Upper lobe of left lung (tissue), 6 donors: ENCODE data around the gene CHST14. TPM values are rescaled to one million over a fixed set of nuclear protein-coding genes. Genes with fewer than 3 reads are reported as not detected.
"Not testable (repeated sequence)": the region's sequence is repeated elsewhere in the genome, so short reads cannot be mapped to it uniquely, and the experiment has no call there.

Source experiments
- ATAC-seq, 2 donors: fragments of 200-7000 bp; cut with Tn5 transposase; one replicate each; pipeline ENCODE4 v1.9.1; 2022; ENCODE audit warnings: mild to moderate bottlenecking in 2 of 2, moderate library complexity in 2 of 2; ENCODE audit not compliant: low FRiP score in 2 of 2
- DNase-seq, 2 donors: peaks; one replicate each; pipeline ENCODE4 v3.0.0-alpha.2; 2019 to 2020
- H3K27ac ChIP-seq, 4 donors: fragments of 200-600 bp; sonication (generic); one replicate each; pipeline ENCODE4 v1.5.1; 2016 to 2019
- H3K27me3 ChIP-seq, 4 donors: fragments of 200-600 bp; sonication (generic); one replicate each; pipeline ENCODE4 v1.5.1; 2017 to 2019
- H3K36me3 ChIP-seq, 4 donors: fragments of 200-600 bp; sonication (generic); one replicate each; pipeline ENCODE4 v1.5.1; 2016 to 2019
- H3K4me1 ChIP-seq, 4 donors: fragments of 200-600 bp; sonication (generic); one replicate each; pipeline ENCODE4 v1.5.1; 2018 to 2019
- H3K4me3 ChIP-seq, 4 donors: fragments of 200-600 bp; sonication (generic); one replicate each; pipeline ENCODE4 v1.5.1; 2017 to 2019; ENCODE audit warnings: mild to moderate bottlenecking in 2 of 4, moderate library complexity in 1 of 4
- H3K9me3 ChIP-seq, 4 donors: fragments of 200-600 bp; sonication (generic); one replicate each; pipeline ENCODE4 v1.5.1; 2018 to 2019
- EP300 ChIP-seq, 4 donors: sonication (generic); formaldehyde crosslinking; IDR thresholded peaks; one replicate each; pipeline ENCODE4 v1.5.1; 2017; ENCODE audit warnings: antibody characterized with exemption in 4 of 4, control low read depth in 2 of 4
- POLR2A ChIP-seq, 4 donors: fragments of 450-650 bp; IDR thresholded peaks; one replicate each; pipeline ENCODE4 v1.5.1; 2016 to 2017; ENCODE audit warnings: antibody characterized with exemption in 4 of 4, mild to moderate bottlenecking in 2 of 4
- POLR2AphosphoS5 ChIP-seq, 2 donors: sonication (generic); formaldehyde crosslinking; IDR thresholded peaks; one replicate each; pipeline ENCODE4 v1.5.1; 2017; ENCODE audit warnings: antibody characterized with exemption in 2 of 2
- WGBS, 2 donors: methylation state at CpG; one replicate each; pipeline ENCODE4 v1.1.5; 2017 to 2018; 5-methylcytosine and 5-hydroxymethylcytosine counted together
- total RNA-seq, 6 donors: library from RNA; depleted of rRNA in 4 of 6; stranded (reverse); fragments of >200 nt in 4 of 6; gene quantifications; one replicate each; pipeline versions ENCODE4 v1.1.0 to v1.2.1, GENCODE V29; 2016 to 2021
- TF ChIP-seq, protein P1 (sequence below), 6 experiments: fragments of 450-650 bp in 4 of 6; fragments of 200-600 bp in 2 of 6; sonication (generic) in 2 of 6; IDR thresholded peaks; one replicate each; pipeline ENCODE4 v1.5.1; 2016 to 2019; ENCODE audit warnings: antibody characterized with exemption in 6 of 6
- donor health status: DM: no; HTN: no; CAD: no; lungs with moderate emphysema.
- donor health status: DM: no; HTN: yes; CAD: no; lungs with severe emphysema.

Gene CHST14
- total RNA-seq, 6 donors from 2014 or later: 3.1 to 20.6 (median 14.6) TPM

DNA sequence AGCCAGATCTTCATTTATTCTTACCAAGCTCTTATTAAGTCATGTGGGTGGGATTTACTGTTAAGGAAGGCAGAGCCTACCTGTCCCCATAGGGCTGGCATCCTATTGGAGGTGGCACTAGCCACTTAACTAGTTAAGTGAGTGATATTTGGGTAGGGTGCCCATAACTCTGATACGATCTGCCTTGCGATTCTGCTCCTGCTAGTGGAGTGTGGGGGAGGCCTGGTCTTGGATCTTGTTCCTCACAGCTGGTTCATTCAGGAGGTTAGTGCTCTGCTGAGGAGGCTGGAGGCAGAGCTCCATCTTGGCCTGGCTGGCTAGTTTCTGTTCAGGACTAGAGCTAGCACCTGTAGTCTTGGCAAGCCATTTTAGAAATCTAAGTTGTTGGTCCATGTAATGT is 20.7 kb upstream of the CHST14 start:
- Histone ChIP-seq H3K4me3 (no peak overlapping the region), H3K36me3 (no peaks in the 10 kb centered on the region), H3K27me3 (no peaks in the 10 kb centered on the region), H3K9me3 (no peaks in the 10 kb centered on the region), H3K4me1 (peaks cover 34 to 54% (median 39%) of the 10 kb centered on the region in 4 donors), H3K27ac (no peak overlapping the region)
- no peak for ATAC-seq
- WGBS, 2 donors: 94% methylated on average over 2 of the region's 2 CpGs; no CpG with 5 or more reads in 1 of the 2 donors
- DNase-seq: no peak
- TF ChIP-seq, protein P1, sequence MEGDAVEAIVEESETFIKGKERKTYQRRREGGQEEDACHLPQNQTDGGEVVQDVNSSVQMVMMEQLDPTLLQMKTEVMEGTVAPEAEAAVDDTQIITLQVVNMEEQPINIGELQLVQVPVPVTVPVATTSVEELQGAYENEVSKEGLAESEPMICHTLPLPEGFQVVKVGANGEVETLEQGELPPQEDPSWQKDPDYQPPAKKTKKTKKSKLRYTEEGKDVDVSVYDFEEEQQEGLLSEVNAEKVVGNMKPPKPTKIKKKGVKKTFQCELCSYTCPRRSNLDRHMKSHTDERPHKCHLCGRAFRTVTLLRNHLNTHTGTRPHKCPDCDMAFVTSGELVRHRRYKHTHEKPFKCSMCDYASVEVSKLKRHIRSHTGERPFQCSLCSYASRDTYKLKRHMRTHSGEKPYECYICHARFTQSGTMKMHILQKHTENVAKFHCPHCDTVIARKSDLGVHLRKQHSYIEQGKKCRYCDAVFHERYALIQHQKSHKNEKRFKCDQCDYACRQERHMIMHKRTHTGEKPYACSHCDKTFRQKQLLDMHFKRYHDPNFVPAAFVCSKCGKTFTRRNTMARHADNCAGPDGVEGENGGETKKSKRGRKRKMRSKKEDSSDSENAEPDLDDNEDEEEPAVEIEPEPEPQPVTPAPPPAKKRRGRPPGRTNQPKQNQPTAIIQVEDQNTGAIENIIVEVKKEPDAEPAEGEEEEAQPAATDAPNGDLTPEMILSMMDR (IDR thresholded peaks at IDR 0.05): no peak
- no peak for TF ChIP-seq POLR2A (IDR thresholded peaks at IDR 0.05)
- no peak for TF ChIP-seq POLR2AphosphoS5 (IDR thresholded peaks at IDR 0.05)
- TF ChIP-seq EP300 (IDR thresholded peaks at IDR 0.05): no peak

DNA sequence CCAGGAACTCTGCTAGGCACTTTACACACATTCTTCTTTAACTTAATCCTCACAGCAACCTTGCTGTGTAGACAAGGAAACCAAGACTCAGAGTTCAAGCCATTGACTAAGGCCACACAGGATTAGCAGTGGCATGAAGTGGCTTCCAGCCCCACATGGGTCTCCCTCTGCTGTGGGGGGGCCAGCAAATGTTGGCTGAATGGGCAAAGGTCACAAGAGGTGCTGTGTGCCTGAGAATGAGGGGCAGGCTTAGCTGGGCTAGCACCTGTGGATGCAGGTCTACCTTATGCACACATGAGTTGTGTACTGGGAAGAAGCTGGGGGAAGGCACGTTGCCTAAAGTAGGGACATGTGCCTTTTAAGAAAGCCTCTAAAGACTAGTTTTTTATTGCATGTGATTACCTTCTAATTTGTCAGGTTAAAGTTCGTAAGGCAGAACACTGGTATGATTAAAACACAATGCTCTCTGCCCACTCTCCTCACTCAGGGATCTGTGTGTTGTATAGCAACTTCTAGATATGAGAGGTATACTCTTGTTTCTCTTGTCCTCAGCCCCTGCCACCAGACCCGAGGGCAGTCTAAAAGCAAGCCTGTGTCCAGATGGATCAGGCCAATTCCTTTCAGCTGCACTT is 19.1 kb upstream of the CHST14 start:
- Histone ChIP-seq H3K9me3 (no peaks in the 10 kb centered on the region), H3K27me3 (no peaks in the 10 kb centered on the region), H3K36me3 (no peaks in the 10 kb centered on the region), H3K4me1 (peaks cover 39 to 59% (median 41%) of the 10 kb centered on the region in 4 donors), H3K4me3 (no peak overlapping the region), H3K27ac (no peak overlapping the region)
- WGBS, 2 donors: 86 to 91% methylated on average over 3 of the region's 3 CpGs
- no peak for DNase-seq
- TF ChIP-seq EP300 (IDR thresholded peaks at IDR 0.05): no peak
- no peak for TF ChIP-seq POLR2A (IDR thresholded peaks at IDR 0.05)
- TF ChIP-seq, protein P1 (IDR thresholded peaks at IDR 0.05): no peak
- no peak for TF ChIP-seq POLR2AphosphoS5 (IDR thresholded peaks at IDR 0.05)
- no peak for ATAC-seq

DNA sequence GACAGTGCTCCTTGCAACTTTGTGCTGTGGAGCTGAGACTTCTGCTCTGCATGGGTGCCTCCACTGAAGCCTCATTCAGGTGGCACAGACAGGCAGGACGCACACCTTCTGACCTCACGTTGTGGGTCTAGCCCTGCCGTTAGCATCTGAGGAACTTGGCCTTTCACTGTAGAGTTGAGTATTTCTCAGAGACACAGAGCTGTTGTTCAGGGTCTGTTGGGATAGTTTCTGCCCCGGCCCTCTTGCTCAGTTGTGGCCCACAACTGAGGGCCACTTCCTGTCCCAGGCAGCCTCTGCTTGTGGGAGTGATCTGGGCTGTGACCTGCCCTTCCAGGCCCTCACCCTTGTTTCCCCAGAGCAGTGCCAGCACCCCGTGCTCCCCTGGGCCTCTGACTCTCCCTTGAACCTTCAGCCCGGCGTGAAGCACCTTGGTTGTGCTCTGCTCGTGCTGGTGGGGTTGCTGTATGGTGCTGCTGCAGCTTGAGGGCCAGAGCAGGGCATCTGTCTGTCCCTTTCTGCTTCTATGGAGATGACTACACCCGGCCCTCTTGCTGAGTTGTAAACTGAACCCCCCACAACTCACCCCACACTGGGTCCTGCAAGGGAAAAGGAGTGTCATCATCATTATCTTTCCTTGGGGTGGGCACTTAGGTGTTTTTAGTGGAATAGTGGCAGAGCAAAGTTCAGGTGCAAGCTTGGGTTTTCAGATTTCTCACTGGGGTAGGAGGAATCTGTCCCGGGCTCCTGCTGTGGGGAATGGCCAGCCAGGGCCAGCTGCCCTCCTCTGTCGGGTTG is 18.3 kb upstream of the CHST14 start:
- Histone ChIP-seq H3K9me3 (no peaks in the 10 kb centered on the region), H3K27ac (no peak overlapping the region), H3K27me3 (no peaks in the 10 kb centered on the region), H3K4me3 (no peak overlapping the region), H3K36me3 (no peaks in the 10 kb centered on the region), H3K4me1 (peaks cover 43 to 63% (median 45%) of the 10 kb centered on the region in 4 donors)
- 56 to 70% methylated on average over 6 to 11 of the region's 11 CpGs for WGBS, 2 donors
- ATAC-seq (peak in 1 of 2 donors; percentile 31), DNase-seq (peak in 1 of 2 donors; percentile 36)
- no peak for TF ChIP-seq POLR2AphosphoS5 (IDR thresholded peaks at IDR 0.05)
- TF ChIP-seq, protein P1 (IDR thresholded peaks at IDR 0.05): no peak
- no peak for TF ChIP-seq POLR2A (IDR thresholded peaks at IDR 0.05)
- TF ChIP-seq EP300 (IDR thresholded peaks at IDR 0.05): no peak

DNA sequence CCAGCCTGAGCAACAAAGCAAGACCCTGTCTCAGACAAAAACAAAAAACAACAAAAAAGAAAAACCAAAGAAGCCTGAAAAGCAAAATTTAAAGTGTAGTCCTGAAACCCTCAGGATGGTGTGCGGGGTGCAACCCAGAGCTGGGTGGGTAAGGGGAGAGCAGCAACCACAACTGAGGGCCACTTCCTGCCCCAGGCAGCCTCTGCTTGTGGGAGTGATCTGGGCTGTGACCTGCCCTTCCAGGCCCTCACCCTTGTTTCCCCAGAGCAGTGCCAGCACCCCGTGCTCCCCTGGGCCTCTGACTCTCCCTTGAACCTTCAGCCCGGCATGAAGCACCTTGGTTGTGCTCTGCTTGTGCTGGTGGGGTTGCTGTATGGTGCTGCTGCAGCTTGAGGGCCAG is 16.8 kb upstream of the CHST14 start:
- ATAC-seq, H3K9me3 ChIP-seq, H3K4me3 ChIP-seq, DNase-seq, H3K27me3 ChIP-seq, H3K36me3 ChIP-seq, H3K27ac ChIP-seq: not testable (repeated sequence)
- peaks cover 43 to 63% (median 45%) of the 10 kb centered on the region in 4 donors for H3K4me1 ChIP-seq
- WGBS, 2 donors: 68 to 69% methylated on average over 1 to 3 of the region's 3 CpGs

DNA sequence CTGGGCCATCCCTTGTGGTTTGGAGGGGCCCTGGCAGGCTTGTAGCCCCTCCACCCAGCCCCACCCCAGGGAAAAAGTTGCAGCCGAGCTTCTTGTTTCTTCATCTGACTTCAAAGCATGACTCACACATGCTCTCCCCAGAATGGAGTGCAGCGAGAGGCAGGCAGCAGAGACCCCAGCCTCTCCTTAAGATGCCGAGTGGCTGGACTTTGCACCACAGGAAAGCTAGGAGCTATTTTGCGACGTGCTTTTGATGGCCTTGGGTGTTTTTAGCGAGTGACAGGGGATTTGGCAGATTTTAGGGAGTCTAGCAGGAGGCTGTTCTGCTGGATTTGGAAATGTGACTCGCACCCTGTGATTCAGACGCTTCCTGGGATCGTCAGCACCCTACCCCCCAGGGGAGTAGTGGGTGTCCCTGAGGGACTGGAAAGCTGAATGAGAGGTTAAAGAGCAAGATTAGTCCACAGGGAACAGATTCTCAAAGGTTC is 15.8 kb upstream of the CHST14 start:
- Histone ChIP-seq H3K27me3 (no peaks in the 10 kb centered on the region), H3K27ac (no peak overlapping the region), H3K9me3 (no peaks in the 10 kb centered on the region), H3K4me3 (no peak overlapping the region), H3K4me1 (peaks cover 43 to 63% (median 45%) of the 10 kb centered on the region in 4 donors), H3K36me3 (peaks cover 0 to 16% (median 11%) of the 10 kb centered on the region in 4 donors)
- WGBS, 2 donors: 67 to 76% methylated on average over 9 of the region's 9 CpGs
- no peak for DNase-seq
- TF ChIP-seq POLR2AphosphoS5 (IDR thresholded peaks at IDR 0.05) (no peak), EP300 (IDR thresholded peaks at IDR 0.05) (no peak), POLR2A (IDR thresholded peaks at IDR 0.05) (no peak)
- TF ChIP-seq, protein P1 (IDR thresholded peaks at IDR 0.05): no peak
- no peak for ATAC-seq
